Calu3 (cell line): ENCODE results near the gene NAP1L3. TPM values are rescaled to one million over a fixed set of nuclear protein-coding genes. Genes with fewer than 3 reads are reported as not detected.

Experiments used
- Bru-seq: library from RNA; stranded (reverse); fragments of 400-500 nt; gene quantifications from one replicate; lab custom pipeline; 2021; lab: Mats Ljungman, UMichigan
- BruChase-seq, 2 experiments: library from RNA; stranded (reverse); fragments of 400-500 nt; gene quantifications; one replicate each; lab custom pipeline; 2021; lab: Mats Ljungman, UMichigan
- BruUV-seq: library from RNA; stranded (reverse); fragments of 400-500 nt; replicated peaks from 2 replicates; lab custom pipeline; 2021; lab: Mats Ljungman, UMichigan
- CTCF ChIA-PET: fragments of 300-600 bp; sonication (Branson Sonifier 250); formaldehyde crosslinking; loops from one replicate; lab custom pipeline; 2022; ENCODE audit warnings: antibody characterized with exemption; lab: Charles Lee
- DNase-seq: peaks from one replicate; pipeline ENCODE4 v3.0.0; 2022
- H3K27ac Mint-ChIP-seq: one replicate; pipeline ENCODE4 v1.8.0; 2022; ENCODE audit warnings: mixed read lengths; ENCODE audit not compliant: unreplicated experiment
- H3K27me3 Mint-ChIP-seq: one replicate; pipeline ENCODE4 v1.8.0; 2022; ENCODE audit warnings: mixed read lengths; ENCODE audit not compliant: unreplicated experiment
- H3K36me3 Mint-ChIP-seq: one replicate; pipeline ENCODE4 v1.8.0; 2022; ENCODE audit warnings: mild to moderate bottlenecking, moderate library complexity, mixed read lengths; ENCODE audit not compliant: insufficient read depth, unreplicated experiment
- H3K4me1 Mint-ChIP-seq: one replicate; pipeline ENCODE4 v1.8.0; 2022; ENCODE audit warnings: mild to moderate bottlenecking, low read depth, mixed read lengths; ENCODE audit not compliant: unreplicated experiment
- H3K4me3 Mint-ChIP-seq: one replicate; pipeline ENCODE4 v1.8.0; 2022; ENCODE audit warnings: mild to moderate bottlenecking, low read depth, moderate library complexity, mixed read lengths; ENCODE audit not compliant: unreplicated experiment
- H3K9me3 Mint-ChIP-seq: one replicate; pipeline ENCODE4 v1.8.0; 2022; ENCODE audit warnings: low read depth, mixed read lengths; ENCODE audit not compliant: unreplicated experiment
- CTCF ChIP-seq: fragments of 200-600 bp; IDR thresholded peaks from one replicate; pipeline ENCODE4 v1.8.0; 2022; ENCODE audit warnings: antibody characterized with exemption; ENCODE audit not compliant: unreplicated experiment
- intact Hi-C: fragments of 100-400 bp; cut with micrococcal nuclease; formaldehyde crosslinking; loops from one replicate; pipeline ENCODE4 v1.10.0; 2022; ENCODE audit not compliant: unreplicated experiment
- long read RNA-seq: library from polyadenylated mRNA; stranded (forward); transcript quantifications from one replicate; pipeline ENCODE4 v2.0.0, GENCODE V29; 2022
- total RNA-seq: library from RNA; stranded (reverse); gene quantifications from 2 replicates; pipeline ENCODE4 v1.2.3, GENCODE V29; 2022

Gene NAP1L3
- not detected in 2 replicates for total RNA-seq
- Bru-seq, nascent RNA = not detected
- not detected for BruChase-seq, experiment 1, labeled RNA remaining after a 6-hour chase
- BruChase-seq, experiment 2, labeled RNA remaining after a 2-hour chase = not detected
- long read RNA-seq = 0 reads

- no peaks in the 10 kb centered on the region for H3K4me1 Mint-ChIP-seq
- TF ChIP-seq CTCF = no peak
- H3K27ac Mint-ChIP-seq = no peak within 1 kb of the TSS
- no peak within 1 kb of the TSS for H3K4me3 Mint-ChIP-seq
- no TSS peak for BruUV-seq
- peaks cover 5% of the 10 kb centered on the region for H3K9me3 Mint-ChIP-seq
- H3K36me3 Mint-ChIP-seq = no peaks in the 10 kb centered on the region
- intact Hi-C loops = no loop called here
- no peaks in the 10 kb centered on the region for H3K27me3 Mint-ChIP-seq
- no peak for DNase-seq
- CTCF ChIA-PET = no interaction called here
These were observed at the start of gene NAP1L3 for GRCh38 chrX:93673056-93673868. NAP1L3 (minus strand) TSS chrX:93673578; CDS start chrX:93673304, 274 bp downstream.

GRCh38 chrX:93711076-93711475 is 37.7 kb upstream of the NAP1L3 start:
- Mint-ChIP-seq H3K27ac (no peak overlapping the region), H3K4me1 (no peaks in the 10 kb centered on the region), H3K27me3 (no peaks in the 10 kb centered on the region), H3K9me3 (peaks cover 15% of the 10 kb centered on the region), H3K4me3 (no peak overlapping the region), H3K36me3 (no peaks in the 10 kb centered on the region)
- intact Hi-C loops = no loop called here
- no peak for DNase-seq
- no TSS peak for BruUV-seq
- no peak for TF ChIP-seq CTCF
- CTCF ChIA-PET = no interaction called here

GRCh38 chrX:93703701-93704100 is 30.3 kb upstream of the NAP1L3 start:
- no peaks in the 10 kb centered on the region for H3K4me1 Mint-ChIP-seq
- no peak overlapping the region for H3K4me3 Mint-ChIP-seq
- CTCF ChIA-PET = no interaction called here
- no peaks in the 10 kb centered on the region for H3K27me3 Mint-ChIP-seq
- BruUV-seq = no TSS peak
- no peak for DNase-seq
- intact Hi-C loops = no loop called here
- H3K9me3 Mint-ChIP-seq = peaks cover 12% of the 10 kb centered on the region
- no peak overlapping the region for H3K27ac Mint-ChIP-seq
- TF ChIP-seq CTCF = no peak
- H3K36me3 Mint-ChIP-seq = no peaks in the 10 kb centered on the region

- H3K36me3 Mint-ChIP-seq = no peaks in the 10 kb centered on the region
- no peak overlapping the region for H3K27ac Mint-ChIP-seq
- BruUV-seq = no TSS peak
- intact Hi-C loops = no loop called here
- no peak overlapping the region for H3K4me3 Mint-ChIP-seq
- H3K27me3 Mint-ChIP-seq = no peaks in the 10 kb centered on the region
- H3K4me1 Mint-ChIP-seq = no peaks in the 10 kb centered on the region
- DNase-seq = no peak
- TF ChIP-seq CTCF = no peak
- H3K9me3 Mint-ChIP-seq = peaks cover 9% of the 10 kb centered on the region
- CTCF ChIA-PET = no interaction called here
These were observed 22.6 kb upstream of the NAP1L3 start for GRCh38 chrX:93695981-93696380.
